Measurements from ENCODE around the gene ANKRD13D. TPM values are rescaled to one million over a fixed set of nuclear protein-coding genes. Genes with fewer than 3 reads are reported as not detected.

The ANKRD13D gene
- polyA plus RNA-seq, 1 of the 3 experiments (the other 2 are of a cell fraction) = 50.2 TPM

DNA sequence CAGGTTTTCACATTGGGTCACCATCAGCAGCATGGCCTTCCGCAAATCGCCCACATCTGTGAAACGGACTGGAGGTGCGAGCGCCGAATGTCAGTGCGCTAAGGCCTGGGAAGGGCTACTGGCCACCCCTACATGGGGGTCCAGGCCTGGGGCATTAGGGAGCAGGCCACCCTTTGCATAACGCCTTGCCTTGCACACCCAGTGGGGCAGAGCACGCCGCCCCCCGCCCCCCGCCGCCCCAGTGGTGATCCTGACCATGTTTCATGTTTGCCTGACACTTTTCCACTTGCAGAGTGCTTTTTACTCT lies 20.2 kb upstream of the ANKRD13D start (continued):
- TF ChIP-seq, protein P1, sequence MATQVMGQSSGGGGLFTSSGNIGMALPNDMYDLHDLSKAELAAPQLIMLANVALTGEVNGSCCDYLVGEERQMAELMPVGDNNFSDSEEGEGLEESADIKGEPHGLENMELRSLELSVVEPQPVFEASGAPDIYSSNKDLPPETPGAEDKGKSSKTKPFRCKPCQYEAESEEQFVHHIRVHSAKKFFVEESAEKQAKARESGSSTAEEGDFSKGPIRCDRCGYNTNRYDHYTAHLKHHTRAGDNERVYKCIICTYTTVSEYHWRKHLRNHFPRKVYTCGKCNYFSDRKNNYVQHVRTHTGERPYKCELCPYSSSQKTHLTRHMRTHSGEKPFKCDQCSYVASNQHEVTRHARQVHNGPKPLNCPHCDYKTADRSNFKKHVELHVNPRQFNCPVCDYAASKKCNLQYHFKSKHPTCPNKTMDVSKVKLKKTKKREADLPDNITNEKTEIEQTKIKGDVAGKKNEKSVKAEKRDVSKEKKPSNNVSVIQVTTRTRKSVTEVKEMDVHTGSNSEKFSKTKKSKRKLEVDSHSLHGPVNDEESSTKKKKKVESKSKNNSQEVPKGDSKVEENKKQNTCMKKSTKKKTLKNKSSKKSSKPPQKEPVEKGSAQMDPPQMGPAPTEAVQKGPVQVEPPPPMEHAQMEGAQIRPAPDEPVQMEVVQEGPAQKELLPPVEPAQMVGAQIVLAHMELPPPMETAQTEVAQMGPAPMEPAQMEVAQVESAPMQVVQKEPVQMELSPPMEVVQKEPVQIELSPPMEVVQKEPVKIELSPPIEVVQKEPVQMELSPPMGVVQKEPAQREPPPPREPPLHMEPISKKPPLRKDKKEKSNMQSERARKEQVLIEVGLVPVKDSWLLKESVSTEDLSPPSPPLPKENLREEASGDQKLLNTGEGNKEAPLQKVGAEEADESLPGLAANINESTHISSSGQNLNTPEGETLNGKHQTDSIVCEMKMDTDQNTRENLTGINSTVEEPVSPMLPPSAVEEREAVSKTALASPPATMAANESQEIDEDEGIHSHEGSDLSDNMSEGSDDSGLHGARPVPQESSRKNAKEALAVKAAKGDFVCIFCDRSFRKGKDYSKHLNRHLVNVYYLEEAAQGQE (IDR thresholded peaks at IDR 0.05; ENCODE audit: low read depth, low read length) = no peak
- TF ChIP-seq EZH2phosphoT487 (IDR thresholded peaks at IDR 0.05; ENCODE audit: borderline replicate concordance, low read depth) = no peak
- TF ChIP-seq, protein P2, sequence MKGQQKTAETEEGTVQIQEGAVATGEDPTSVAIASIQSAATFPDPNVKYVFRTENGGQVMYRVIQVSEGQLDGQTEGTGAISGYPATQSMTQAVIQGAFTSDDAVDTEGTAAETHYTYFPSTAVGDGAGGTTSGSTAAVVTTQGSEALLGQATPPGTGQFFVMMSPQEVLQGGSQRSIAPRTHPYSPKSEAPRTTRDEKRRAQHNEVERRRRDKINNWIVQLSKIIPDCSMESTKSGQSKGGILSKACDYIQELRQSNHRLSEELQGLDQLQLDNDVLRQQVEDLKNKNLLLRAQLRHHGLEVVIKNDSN (IDR thresholded peaks at IDR 0.05; ENCODE audit: borderline replicate concordance, low read depth) = no peak
- TF ChIP-seq GABPA (IDR thresholded peaks at IDR 0.05; ENCODE audit: low read depth) = no peak
- TF ChIP-seq, protein P3, sequence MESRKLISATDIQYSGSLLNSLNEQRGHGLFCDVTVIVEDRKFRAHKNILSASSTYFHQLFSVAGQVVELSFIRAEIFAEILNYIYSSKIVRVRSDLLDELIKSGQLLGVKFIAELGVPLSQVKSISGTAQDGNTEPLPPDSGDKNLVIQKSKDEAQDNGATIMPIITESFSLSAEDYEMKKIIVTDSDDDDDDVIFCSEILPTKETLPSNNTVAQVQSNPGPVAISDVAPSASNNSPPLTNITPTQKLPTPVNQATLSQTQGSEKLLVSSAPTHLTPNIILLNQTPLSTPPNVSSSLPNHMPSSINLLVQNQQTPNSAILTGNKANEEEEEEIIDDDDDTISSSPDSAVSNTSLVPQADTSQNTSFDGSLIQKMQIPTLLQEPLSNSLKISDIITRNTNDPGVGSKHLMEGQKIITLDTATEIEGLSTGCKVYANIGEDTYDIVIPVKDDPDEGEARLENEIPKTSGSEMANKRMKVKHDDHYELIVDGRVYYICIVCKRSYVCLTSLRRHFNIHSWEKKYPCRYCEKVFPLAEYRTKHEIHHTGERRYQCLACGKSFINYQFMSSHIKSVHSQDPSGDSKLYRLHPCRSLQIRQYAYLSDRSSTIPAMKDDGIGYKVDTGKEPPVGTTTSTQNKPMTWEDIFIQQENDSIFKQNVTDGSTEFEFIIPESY (IDR thresholded peaks at IDR 0.05; ENCODE audit: borderline replicate concordance, low read depth) = no peak
- TF ChIP-seq EP300 (IDR thresholded peaks at IDR 0.05; ENCODE audit: borderline replicate concordance in 1 of 2, low read depth in 1 of 2, low read length in 1 of 2) = no peak
- TF ChIP-seq, protein P4, sequence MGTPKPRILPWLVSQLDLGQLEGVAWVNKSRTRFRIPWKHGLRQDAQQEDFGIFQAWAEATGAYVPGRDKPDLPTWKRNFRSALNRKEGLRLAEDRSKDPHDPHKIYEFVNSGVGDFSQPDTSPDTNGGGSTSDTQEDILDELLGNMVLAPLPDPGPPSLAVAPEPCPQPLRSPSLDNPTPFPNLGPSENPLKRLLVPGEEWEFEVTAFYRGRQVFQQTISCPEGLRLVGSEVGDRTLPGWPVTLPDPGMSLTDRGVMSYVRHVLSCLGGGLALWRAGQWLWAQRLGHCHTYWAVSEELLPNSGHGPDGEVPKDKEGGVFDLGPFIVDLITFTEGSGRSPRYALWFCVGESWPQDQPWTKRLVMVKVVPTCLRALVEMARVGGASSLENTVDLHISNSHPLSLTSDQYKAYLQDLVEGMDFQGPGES (IDR thresholded peaks at IDR 0.05; ENCODE audit: low read depth, low read length) = no peak
- TF ChIP-seq FOXM1 (IDR thresholded peaks at IDR 0.05; ENCODE audit: low read depth) = no peak

DNA sequence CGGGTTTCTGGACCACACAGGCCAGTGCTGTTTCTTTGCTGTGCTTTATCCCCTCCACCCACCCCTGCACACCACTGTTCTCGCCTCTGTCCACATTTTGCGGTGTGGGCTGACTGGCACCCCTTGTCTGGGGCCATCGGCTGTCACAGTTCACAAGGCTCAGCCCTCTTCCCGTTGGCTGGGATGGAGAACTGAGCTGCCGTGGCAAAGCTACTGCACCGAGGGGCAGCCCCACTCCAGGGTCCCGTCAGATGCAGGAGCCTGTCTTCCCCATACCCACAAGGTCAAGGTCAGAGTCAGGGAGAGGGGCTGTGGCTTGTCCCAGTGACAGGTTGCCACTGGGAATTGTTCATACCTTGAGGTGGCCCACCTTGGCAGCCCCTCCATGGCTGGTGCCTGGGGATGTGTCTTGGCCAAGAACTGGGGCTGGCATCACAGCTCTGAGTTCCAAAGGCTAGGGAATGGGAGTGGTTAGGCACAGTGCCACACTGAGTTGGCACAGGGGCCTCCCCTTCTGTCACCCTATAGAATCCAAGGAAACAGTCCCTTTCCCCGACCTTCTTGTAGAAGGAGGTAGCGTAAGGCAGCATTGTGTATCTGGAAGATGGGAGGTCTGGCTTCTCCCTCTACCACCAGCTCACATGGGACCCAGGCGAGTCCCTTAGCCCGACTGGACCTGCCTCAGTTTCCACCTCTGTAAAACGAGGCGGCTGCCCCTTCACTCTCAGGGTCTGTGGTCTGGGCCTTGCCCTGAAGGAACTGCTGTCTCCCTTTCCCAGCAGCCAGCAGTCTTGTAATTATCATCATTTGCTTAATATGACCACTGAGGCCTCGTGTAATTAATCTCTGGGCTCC lies 19.5 kb upstream of the ANKRD13D start:
- H3K4me3 ChIP-seq (ENCODE audit: low read depth in 2 of 2, low read length in 1 of 2) = no peak overlapping the region
- H2AFZ ChIP-seq (ENCODE audit: low read depth) = no peak overlapping the region
- H3K79me2 ChIP-seq (ENCODE audit: insufficient read depth) = peaks cover 68% of the 10 kb centered on the region
- no peaks in the 10 kb centered on the region for H3F3A ChIP-seq (replicated peaks; ENCODE audit: insufficient read depth)
- peaks cover 4 to 23% of the 10 kb centered on the region in 2 experiments; a peak in 2 of 4 replicates for H3K4me1 ChIP-seq (ENCODE audit: control insufficient read depth in 1 of 2, insufficient read depth in 2 of 2, low read depth in 1 of 2, low read length in 1 of 2)
- no peak overlapping the region for H3K9ac ChIP-seq
- H3K27ac ChIP-seq (ENCODE audit: low read depth in 2 of 2, low read length in 1 of 2) = no peak overlapping the region; a peak in 1 of 4 replicates
- ChIA-PET POLR2A (interaction anchor here (1.0 kb wide), 1 partner anchor 16 kb away, joined by 3 read pairs; no protein-coding TSS in a partner anchor), CTCF (interaction anchor here (1.0 to 10.0 kb wide), 5 partner anchors 8 to 76 kb away, joined by 3 to 274 read pairs (median 5); partner anchors contain the start of genes ANKRD13D and SSH3)
- no peaks in the 10 kb centered on the region for H3K27me3 ChIP-seq (ENCODE audit: insufficient read depth)
- no peaks in the 10 kb centered on the region for H3K9me2 ChIP-seq
- H3K36me3 ChIP-seq (replicated peaks in 1 of 2; ENCODE audit: control insufficient read depth in 1 of 2, insufficient read depth in 2 of 2, low read length in 1 of 2) = peaks cover 0 to 8% of the 10 kb centered on the region in 2 experiments
- TF ChIP-seq, protein P5, sequence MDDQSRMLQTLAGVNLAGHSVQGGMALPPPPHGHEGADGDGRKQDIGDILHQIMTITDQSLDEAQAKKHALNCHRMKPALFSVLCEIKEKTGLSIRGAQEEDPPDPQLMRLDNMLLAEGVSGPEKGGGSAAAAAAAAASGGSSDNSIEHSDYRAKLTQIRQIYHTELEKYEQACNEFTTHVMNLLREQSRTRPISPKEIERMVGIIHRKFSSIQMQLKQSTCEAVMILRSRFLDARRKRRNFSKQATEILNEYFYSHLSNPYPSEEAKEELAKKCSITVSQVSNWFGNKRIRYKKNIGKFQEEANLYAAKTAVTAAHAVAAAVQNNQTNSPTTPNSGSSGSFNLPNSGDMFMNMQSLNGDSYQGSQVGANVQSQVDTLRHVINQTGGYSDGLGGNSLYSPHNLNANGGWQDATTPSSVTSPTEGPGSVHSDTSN (IDR thresholded peaks at IDR 0.05) = no peak
- TF ChIP-seq, protein P6, sequence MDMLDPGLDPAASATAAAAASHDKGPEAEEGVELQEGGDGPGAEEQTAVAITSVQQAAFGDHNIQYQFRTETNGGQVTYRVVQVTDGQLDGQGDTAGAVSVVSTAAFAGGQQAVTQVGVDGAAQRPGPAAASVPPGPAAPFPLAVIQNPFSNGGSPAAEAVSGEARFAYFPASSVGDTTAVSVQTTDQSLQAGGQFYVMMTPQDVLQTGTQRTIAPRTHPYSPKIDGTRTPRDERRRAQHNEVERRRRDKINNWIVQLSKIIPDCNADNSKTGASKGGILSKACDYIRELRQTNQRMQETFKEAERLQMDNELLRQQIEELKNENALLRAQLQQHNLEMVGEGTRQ (IDR thresholded peaks at IDR 0.05; ENCODE audit: borderline replicate concordance, low read depth, low read length) = no peak
- TF ChIP-seq SMC3 (IDR thresholded peaks at IDR 0.05; ENCODE audit: low read depth, low read length) = no peak
- no peak for TF ChIP-seq EZH2phosphoT487 (IDR thresholded peaks at IDR 0.05; ENCODE audit: borderline replicate concordance, low read depth)
- no peak for TF ChIP-seq FOSL2 (IDR thresholded peaks at IDR 0.05; ENCODE audit: borderline replicate concordance, low read depth)
- no peak for TF ChIP-seq POLR2AphosphoS5 (IDR thresholded peaks at IDR 0.05; ENCODE audit: low read depth, low read length)
- TF ChIP-seq NRF1 (IDR thresholded peaks at IDR 0.05; ENCODE audit: low read depth, low read length) = no peak
- no peaks in the 10 kb centered on the region for H3K9me3 ChIP-seq
- 90% methylated on average over 9 of the region's 15 CpGs for WGBS (ENCODE audit: low lambda C conversion rate)
- H4K20me1 ChIP-seq (ENCODE audit: insufficient read depth) = peaks cover 35% of the 10 kb centered on the region
- H3K4me2 ChIP-seq = no peak overlapping the region
- DNase-seq = no peak

All from SK-N-SH (cell line).